HG03039 (cell line): ENCODE data around the gene KISS1R.
"Not testable (repeated sequence)": the region's sequence is repeated elsewhere in the genome, so short reads cannot be mapped to it uniquely, and the experiment has no call there.

Experiments used
- ATAC-seq: cut with Tn5 transposase; IDR thresholded peaks from one replicate; pipeline ENCODE4 v1.9.1; 2021; ENCODE audit warnings: mild to moderate bottlenecking, moderate library complexity; ENCODE audit not compliant: unreplicated experiment

The KISS1R gene

GRCh38 chr19:917323-918151 is at the start of gene KISS1R:
Gene KISS1R (plus strand): TSS chr19:917333. CDS start chr19:917503, 170 bp downstream.
- no peak for ATAC-seq

GRCh38 chr19:867855-868457 is 49.2 kb upstream of the KISS1R start:
- no peak for ATAC-seq

DNA sequence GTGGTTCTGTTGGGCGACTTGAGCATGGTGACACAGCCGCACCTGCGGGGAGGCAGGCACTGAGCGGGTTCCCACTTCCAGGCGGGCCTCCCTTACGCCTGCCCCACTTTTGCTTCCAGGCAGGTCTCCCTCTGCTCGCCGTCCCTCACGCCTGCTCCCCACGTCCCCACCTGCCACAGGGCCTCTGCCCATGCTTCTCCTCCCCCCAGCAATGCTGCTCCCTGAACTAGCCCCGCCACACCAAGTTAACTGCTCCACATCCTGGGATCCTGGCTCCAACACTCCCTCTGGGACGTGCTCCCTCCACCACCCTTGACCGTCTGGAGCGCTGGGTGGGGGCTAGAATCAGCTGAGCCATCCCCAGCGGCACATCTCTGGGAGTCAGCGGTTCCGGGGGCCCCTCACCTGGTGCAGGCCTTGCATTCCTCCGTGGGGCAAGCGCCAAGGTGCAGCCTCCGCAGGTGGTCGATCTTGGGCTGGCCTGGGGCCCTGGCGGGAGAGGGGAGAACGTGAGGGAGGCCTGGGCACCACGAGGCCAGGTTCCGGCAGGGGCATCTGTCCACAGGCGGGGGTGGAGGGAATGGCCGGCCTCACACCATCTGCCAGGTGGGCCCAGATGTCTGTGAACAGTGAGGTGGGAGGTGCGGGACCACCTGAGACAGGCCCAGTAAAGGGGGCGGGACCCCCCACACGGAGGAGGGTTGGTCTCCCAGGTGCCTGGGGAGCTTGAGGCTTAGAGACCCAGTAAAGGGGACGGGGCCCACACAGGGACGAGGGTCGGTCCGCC is 48.5 kb upstream of the KISS1R start:
- ATAC-seq, result no peak

GRCh38 chr19:869245-870177 is 47.6 kb upstream of the KISS1R start:
- ATAC-seq, result no peak

GRCh38 chr19:870314-870713 is 46.8 kb upstream of the KISS1R start:
- ATAC-seq, result no peak

DNA sequence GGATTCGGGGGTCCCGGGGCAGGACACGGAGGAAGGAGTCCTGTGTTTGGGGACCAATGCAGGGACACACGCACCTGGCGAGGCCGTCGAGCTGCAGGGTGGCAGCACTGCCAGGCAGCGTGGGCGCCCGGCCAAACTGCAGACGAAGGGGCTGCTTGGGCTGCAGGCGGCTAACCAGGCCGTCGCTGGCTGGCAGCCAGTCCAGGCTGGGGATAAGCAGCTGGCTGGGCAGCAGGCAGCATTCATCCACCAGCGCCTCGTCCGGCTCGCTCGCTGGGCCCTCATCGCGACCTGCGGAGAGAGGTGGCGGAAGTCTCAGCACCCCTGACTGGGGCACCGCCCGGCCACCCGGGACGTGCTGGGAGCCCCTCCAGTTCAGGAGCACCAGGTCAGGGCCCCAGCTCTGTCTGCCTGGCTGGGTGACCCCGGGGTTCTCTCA is 46.2 kb upstream of the KISS1R start:
- ATAC-seq, result no peak

GRCh38 chr19:871446-872265 is 45.5 kb upstream of the KISS1R start:
- ATAC-seq, result no peak

GRCh38 chr19:872266-872951 is 44.7 kb upstream of the KISS1R start:
- no peak for ATAC-seq

GRCh38 chr19:873084-873483 is 44.0 kb upstream of the KISS1R start:
- no peak for ATAC-seq

DNA sequence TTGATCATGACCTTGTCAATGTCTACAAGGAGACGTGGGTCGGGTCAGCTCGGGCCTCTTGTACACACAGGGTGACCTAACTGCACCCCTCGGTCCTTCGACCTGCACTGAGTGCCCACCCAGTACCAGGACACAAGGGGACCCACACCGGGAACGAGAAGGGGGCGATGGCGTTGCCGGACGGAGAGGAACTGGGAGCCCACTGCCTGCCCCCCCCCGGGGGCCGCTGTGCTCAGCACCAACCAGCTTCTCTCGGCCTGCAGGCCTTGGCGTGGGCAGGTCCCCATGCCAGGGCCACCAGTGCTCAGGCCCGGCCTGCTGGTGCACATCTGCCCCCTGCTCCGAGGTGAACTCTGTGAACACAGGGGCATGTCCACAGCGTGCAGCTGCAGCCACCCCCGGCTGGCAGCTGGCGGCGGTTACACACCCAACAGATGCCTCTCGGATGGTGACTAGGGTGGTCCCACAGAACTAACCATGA is 43.5 kb upstream of the KISS1R start:
- ATAC-seq, result no peak

DNA sequence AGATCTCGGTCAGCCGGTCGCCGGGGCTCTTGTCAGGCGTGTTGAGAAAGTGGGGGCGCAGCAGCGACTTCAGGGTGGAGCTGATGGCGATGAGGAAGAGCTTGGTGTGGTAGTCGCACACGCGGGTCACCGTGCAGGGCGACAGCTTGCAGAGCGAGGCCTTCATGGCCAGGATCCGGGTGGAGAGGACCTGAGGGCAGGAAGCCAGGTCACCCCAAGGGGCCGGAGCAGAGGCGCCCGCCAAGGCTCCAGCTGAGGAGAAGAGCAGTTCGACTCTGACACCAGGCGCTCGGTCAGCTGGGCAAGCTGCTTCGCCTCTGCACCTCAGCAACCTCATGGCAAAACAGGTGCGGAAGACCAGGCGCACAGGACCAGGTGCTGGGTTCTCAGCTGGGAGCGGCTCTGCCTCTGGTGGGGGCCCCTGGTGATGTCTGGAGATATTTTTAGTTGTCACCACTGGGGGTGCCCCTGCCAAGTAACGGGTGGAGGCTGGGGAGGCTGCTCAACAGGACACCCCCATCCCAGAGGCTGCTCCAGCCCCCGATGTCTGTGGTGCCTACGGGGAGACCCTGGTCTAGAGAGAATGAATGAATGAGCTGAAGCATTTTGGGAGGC is 41.8 kb upstream of the KISS1R start:
- ATAC-seq, result no peak

DNA sequence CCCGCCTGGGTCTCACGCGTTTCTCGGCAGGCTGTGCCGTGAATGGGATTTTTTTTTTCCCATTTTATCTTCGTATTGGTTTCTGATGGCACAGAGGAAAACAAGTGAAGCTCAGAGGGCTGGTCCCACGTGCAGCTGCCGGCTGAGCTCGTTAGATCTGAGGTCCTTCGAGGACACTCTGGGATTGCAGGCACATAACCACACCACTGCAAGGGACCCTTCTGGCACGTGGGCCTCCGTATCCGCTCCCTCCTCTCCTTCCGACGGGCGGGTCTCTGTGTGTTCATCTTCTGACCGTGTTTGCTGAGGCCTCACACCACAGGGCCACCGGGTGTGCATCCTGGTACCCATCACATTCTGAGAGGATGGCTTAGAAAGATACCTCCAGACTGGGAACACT is 41.0 kb upstream of the KISS1R start:
- no peak for ATAC-seq

GRCh38 chr19:876780-877314 is 40.3 kb upstream of the KISS1R start:
- ATAC-seq, result no peak

GRCh38 chr19:877992-878660 is 39.0 kb upstream of the KISS1R start:
- not testable (repeated sequence) for ATAC-seq

GRCh38 chr19:878751-879561 is 38.2 kb upstream of the KISS1R start:
- ATAC-seq, result not testable (repeated sequence)

DNA sequence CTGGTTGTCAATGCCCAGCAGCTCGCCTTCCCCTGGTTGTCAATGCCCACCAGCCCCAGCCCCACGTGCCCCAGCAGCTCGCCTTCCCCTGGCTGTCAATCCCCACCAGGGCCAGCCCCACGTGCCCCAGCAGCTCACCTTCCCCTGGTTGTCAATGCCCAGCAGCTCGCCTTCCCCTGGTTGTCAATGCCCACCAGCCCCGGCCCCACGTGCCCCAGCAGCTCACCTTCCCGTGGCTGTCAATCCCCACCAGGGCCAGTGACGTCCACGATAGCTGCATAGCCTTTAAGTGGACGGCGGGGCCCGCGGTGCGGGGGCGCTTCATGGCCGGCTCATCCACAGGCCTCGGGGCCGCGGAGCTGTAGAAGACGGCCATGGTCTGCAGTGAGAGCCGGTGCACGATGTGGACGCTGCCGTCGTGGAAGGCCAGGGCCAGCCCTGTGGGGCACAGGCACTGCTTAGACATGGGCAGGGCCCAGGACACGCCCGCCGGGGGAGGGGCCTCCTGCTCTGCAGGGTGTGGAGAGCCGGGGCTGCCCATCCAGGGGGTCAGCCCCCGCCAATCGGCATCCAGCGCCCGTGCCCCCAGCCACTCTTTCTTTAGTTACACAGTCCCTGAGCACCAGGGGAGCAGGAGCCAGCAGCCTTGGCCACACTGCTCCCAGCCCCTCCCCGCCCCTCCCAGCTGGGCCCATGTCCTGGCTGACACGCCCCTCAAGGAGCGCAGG is 37.3 kb upstream of the KISS1R start:
- ATAC-seq, result no peak
